OCI-LY1 (cell line): ENCODE measurements around the gene CEP85L.

Experiments used
- CTCF ChIP-seq: fragments of 200-600 bp; sonication (generic), shearing (Covaris generic); IDR thresholded peaks from 2 replicates; pipeline ENCODE4 v1.5.1; 2017; ENCODE audit warnings: mild to moderate bottlenecking, antibody characterized with exemption, low read length, moderate library complexity, mixed read lengths
- EZH2 ChIP-seq: fragments of 200-600 bp; sonication (generic), shearing (Covaris generic); IDR thresholded peaks from 2 replicates; pipeline ENCODE4 v1.8.0; 2017; ENCODE audit warnings: borderline replicate concordance, mixed run types, mild to moderate bottlenecking, antibody characterized with exemption, low read length, moderate library complexity, mixed read lengths

GRCh38 chr6:118586746-118587485 is 64.5 kb downstream of the CEP85L start:
- no peak for TF ChIP-seq CTCF
- no peak for TF ChIP-seq EZH2
